ENCODE data around the gene CASQ1.

The CASQ1 gene

DNA sequence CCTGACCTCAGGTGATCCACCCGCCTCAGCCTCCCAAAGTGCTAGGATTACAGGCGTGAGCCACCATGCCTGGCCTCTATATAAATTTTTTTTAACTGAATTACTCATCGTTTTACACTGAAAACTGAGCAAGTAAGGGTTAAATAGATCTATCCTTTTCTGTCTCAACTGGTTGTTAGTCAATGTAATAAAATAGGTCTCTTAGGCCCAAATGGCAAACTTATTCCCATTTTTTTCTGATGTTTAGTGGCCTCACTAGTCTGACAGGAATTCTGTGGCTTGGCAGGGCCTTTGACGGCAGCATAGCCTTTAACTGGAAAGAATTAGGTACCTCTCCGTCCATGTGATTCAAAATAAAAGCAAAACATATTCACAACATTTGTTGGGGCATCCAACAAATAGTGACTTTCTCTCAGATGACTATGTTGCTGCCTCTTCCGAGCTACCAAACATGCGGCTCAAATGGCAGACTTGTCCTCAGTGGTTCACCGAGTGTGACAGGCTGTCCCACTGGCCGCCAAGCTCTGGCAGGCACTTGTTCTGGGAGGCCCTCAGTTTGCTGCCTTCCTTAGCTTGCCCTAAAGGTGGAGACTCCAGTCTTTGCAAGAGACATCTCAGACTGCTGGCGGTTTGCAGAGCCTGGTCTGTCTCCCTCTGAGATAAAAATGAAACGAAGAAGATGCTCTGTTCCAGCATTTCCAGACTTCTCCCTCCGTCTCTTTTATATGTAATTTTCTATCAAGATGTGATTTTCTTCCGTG lies 21.6 kb upstream of the CASQ1 start:
- no peak for DNase-seq

GRCh38 chr1:160169553-160170399 lies 20.6 kb upstream of the CASQ1 start:
- no peak for DNase-seq

DNA sequence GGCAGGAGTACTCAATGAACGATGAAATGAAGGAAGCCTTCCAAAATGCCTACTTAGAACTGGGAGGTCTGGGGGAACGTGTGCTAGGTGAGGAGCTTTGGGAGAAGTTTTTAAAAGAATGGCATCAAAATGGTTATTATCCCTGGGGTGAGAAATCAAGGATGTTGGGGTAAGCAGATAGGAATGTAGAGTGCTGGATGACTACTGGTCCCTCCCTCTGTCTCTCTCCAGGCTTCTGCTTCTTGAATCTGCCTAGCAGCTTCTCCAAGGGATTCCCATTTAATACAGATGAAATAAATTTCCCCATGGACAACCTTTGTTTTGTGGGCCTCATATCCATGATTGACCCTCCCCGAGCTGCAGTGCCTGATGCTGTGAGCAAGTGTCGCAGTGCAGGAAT lies 19.0 kb upstream of the CASQ1 start:
- DNase-seq, result no peak

DNA sequence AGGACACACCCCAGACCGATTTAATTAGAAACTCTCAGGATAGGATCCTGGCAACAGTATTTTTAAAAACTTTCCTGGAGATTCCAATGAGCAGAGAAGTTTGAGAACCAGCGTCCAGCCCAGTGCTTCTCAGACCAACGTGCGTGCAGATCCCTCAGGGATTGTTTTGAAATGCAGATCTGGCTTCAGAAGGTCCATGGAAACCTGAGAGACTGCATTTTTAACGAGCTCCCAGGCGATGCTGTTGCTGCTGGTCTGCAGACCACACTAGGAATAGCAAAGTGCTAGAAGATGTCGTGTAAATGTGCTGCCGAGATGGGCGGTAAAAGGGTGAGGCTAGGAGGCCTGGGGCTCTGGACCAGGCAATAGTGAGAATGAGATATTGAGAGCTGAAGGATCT lies 18.4 kb upstream of the CASQ1 start:
- DNase-seq, result no peak

- DNase-seq, result no peak
Measured at GRCh38 chr1:160177231-160177630, 13.1 kb upstream of the CASQ1 start.

GRCh38 chr1:160177667-160178066 lies 12.7 kb upstream of the CASQ1 start:
- no peak for DNase-seq

DNA sequence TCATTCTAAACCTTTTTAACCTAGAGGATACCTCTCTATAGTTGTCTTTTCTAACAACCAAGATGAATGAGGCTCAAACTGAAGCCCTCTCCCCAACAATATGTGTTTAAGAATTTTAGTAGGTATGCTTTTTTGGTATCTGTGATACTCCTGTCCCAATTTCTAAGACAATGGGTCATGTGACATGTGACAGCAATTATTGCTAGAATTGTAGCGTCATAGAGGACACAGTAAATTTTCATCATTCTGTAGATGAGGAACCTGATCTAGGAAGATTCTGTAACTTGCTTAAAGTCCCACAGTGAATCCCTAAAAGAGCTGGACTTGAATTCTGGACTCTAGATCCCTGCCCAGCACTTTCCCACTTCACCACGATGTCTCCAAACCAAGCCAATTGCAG lies 11.6 kb upstream of the CASQ1 start:
- no peak for DNase-seq

DNA sequence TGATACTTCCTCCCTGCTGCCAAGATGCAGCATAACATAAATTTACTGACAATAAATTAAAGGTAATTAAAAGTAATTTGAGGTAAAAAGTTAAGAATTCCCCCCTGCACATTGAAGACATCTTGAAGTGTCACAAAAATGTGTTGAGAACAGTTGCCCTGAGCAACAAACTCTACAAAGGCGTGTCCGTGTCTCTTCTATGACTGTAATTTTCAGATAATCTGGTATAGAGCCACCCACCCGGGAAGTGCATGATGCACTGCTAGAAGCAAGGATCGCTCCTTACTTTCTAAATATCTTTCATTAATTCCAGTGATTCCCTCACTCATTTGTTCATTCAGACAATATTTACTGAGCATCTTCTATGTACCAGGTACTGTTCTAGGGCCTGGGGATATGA lies 11.0 kb upstream of the CASQ1 start:
- DNase-seq, result no peak

- no peak for DNase-seq
Measured at GRCh38 chr1:160186246-160186645, 4.1 kb upstream of the CASQ1 start.

DNA sequence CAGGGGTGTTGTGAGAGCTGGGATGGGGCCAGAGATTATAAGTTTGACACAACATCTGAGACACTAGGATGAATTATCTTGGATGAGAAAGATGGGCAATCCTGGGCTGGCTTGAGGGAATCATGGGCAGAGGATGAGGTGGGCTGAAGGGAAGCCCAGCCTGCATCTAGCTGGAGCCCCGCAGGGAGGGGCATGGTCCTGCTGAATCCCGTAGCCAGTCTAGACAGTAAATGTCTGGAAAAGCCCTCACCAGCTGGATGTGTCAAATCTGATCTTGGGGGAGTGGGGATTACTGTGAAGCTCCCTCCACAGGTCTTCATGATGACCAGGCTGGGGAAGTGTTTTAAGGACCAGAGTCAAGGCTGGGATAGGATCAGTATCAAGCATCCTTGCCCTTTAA lies 3.6 kb upstream of the CASQ1 start:
- DNase-seq, result no peak

DNA sequence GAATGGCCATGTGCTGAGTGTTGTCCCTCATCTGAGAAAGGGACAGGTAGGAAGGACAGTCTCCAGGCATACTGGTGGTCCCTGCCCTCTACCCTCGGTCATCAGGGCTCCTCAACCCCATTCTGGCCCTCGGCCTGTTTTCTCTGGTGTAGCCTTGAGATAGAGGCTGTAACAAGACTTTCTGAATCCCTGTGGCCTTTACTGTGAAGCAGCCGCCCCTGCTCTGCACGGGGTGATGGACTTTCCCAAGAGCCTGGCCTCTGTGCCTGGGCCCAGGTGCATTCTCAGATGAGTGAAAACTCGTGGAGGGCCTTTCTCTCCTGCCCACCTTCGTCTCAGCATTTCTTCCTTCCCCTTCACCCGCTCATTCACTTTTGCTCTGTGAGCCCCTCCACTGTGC lies 3.0 kb upstream of the CASQ1 start:
- DNase-seq, result no peak

- no peak for DNase-seq
Measured at GRCh38 chr1:160188341-160188740, 2.0 kb upstream of the CASQ1 start.

DNA sequence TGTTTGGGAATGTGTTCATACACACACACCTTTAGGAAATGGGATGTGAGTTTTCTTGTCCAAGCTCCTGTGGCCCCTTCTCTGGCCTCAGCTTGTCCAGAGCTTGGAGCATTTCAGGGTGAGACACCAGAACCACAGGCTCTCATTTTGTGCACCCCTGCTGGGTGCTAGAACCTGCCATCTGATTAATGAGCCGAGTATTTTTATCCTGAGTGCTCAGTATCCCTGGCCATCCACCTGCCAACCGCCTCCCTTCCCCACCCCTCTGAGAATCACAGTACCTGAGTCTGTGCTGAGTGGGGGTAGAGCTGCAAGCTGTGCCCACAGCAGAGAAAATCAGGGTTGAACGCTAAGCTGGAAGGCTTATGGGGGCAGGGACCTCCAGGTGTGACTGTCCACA lies 1.4 kb downstream of the CASQ1 start:
- no peak for DNase-seq

DNA sequence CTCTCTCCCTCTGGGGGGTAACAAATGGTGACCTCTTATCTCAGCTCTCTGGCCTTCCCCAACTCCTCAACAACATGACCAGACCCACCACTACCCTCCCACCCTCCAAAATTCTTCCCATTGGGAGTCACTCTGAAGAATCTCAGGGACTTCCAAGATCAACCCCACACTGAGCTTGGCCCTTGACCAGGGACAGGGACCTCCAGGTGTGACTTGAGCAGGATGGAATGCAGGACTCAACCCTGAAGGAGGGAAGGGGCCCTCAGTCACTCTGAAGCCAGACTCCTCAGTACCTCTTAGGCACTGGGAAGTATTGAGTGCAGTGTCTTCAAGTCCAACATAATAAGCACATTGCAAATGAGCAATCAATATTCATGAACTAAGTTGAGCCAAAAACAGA lies 1.9 kb downstream of the CASQ1 start:
- DNase-seq, result no peak

DNA sequence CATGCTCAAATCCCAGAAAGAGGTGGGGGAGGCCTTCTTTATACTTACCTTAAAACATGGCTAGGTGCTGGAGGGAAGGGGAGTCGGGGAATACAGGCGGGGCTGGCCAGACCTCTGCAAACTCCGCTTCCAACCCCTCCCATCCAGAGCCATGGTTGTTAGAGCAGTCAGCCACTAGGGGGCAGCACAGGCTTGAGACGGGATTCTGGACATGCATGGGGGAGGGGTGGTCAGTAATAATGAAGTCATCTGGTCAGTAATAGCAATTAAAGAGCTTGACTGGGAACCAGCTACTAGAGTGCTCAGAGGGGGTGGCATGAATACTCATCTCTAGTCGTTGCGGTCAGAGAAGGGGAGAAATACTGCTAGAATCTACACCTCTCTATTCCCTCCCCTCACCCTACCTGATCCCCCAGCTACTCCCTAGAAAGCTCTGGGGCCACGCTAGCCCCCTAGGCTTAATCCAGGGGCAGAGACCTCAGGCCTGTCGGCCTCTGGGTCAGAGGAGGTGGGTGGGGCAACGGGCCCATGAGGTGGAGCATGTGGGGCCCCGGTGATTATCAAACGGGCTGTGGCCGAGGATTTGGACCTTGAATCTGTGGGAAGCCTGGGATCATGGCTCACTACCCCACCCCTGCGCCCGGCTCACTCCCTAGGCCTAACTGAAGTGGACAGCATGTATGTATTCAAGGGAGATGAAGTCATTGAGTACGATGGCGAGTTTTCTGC lies 2.9 kb downstream of the CASQ1 start:
- DNase-seq, result peak; percentile 44 to 76

DNA sequence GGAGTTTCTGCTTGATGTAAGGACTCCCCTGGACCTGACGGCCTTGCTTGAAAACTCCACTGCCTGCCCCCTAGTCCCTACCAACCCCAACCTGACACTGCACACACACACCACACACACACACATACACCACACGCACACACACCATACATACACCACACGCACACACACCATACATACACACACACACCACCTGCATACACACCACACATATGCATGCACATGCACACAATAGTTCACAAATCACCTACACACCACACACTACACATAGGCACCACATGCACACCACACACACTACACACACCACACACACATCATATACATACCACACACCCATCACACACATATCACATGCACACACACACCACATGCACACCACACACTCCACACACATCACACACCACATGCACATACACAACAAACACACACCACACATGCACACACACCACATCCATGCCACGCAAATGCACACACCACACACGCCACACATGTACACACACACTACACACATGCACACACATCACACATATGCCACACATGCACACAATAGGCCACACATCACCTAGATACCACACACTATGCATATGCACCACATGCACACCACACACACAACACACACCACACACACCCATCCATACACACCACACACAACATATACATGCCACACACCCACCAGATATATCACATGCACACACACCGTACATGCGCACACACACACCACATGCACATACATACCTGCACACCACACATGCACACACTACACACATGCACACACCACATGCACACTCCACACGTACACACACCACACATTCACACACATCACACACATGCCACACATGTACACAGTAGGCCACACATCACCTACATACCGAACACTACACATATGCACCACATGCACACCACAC lies 3.7 kb downstream of the CASQ1 start:
- no peak for DNase-seq

- DNase-seq, result no peak
Measured at GRCh38 chr1:160194737-160195059, 4.3 kb downstream of the CASQ1 start.

DNA sequence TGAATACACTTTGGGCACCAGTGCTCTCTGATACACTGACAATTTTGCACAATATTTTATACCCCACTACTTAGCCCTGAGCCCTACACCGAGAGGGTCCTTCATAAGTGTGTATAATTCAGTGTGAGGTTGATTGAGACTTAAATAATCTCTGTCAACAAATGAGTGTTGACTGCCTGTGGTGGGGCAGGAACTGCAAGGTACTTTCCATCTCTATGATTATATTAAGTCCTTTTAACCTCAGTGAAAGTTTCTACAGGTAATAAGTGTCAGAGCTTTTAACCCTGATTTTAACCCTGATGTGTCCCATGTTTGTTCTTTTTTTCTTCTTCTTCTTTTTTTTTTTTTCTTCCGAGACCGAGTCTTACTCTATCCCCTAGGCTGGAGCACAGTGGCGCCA lies 5.8 kb downstream of the CASQ1 start:
- no peak for DNase-seq

GRCh38 chr1:160197231-160197630 lies 6.9 kb downstream of the CASQ1 start:
- no peak for DNase-seq

DNA sequence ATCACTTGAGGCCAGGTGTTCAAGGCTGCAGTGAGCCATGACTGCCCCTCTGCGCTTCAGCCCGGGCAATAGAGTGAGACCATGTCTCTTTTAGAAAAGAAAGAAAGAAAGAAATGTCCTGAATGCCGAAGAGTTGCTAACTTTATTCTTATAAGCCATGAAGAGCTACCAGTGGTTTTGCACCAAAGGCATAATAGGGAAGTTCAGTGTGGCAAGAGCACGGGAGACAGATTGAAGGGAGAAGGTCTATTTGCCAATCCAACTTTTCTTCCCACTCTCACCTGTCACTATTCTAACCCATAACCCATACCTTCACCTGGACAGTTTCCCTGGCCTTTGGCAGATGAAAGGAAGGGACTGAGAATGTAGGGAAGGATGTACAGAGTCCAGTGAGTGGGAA lies 10.4 kb downstream of the CASQ1 start:
- no peak for DNase-seq

- DNase-seq, result peak in 1 of 2 experiments; percentile 1
Measured at GRCh38 chr1:160204526-160205241, 14.3 kb downstream of the CASQ1 start.

Data from SHP77 (cell line).